K562 (cell line): ENCODE measurements around the gene LIFR. TPM values are rescaled to one million over a fixed set of nuclear protein-coding genes. Genes with fewer than 3 reads are reported as not detected.

Experiments
- ATAC-seq: fragments of 200-7000 bp; cut with Tn5 transposase; 3 replicates; pipeline ENCODE4 v1.9.1; 2020; ENCODE audit warnings: moderate library complexity
- BruUV-seq: library from RNA; stranded (reverse); fragments of 400-500 nt; replicated peaks from 2 replicates; lab custom pipeline; 2021; lab: Mats Ljungman, UMichigan
- CTCF ChIA-PET: fragments of 300-600 bp; formaldehyde crosslinking; extraction: SDS; loops from one replicate; lab custom pipeline; 2021; ENCODE audit warnings: low intra/inter-chr PET ratio; lab: Yijun Ruan, JAX
- POLR2A ChIA-PET: fragments of 300-600, 350-650 bp; sonication (Branson Sonifier 250); formaldehyde crosslinking; extraction: SDS; loops from one replicate; lab custom pipeline; 2021; ENCODE audit warnings: antibody characterized with exemption, inconsistent platforms; lab: Yijun Ruan, JAX
- DNase-seq, 4 experiments: peaks; one replicate each; pipeline versions ENCODE4 v3.0.0 to v3.0.0-alpha.2; 2011 to 2018; ENCODE audit warnings: low spot score in 3 of 4, mixed read lengths in 3 of 4; ENCODE audit errors: extremely low read depth in 1 of 4
- FAIRE-seq: peaks from 2 replicates; lab custom pipeline; 2011; peaks lifted over from hg19 to GRCh38; lab: Jason Lieb, UNC
- H2AFZ ChIP-seq: 2 replicates; pipeline ENCODE4 v1.6.0; 2011; ENCODE audit warnings: low read depth, low read length, control low read depth, inconsistent platforms
- H3K27ac ChIP-seq: fragments of 200-600 bp; 3 replicates; pipeline ENCODE4 v1.8.0; 2011; ENCODE audit warnings: low read depth, mild to moderate bottlenecking, control low read depth, inconsistent platforms, low read length, moderate library complexity, mixed read lengths; ENCODE audit errors: extremely low read depth
- H3K27me3 ChIP-seq, 2 experiments: fragments of 300-600 bp in 1 of 2; 2 replicates in 1 of 2; 3 replicates in 1 of 2; pipeline versions ENCODE4 v1.6.0 to v1.8.0; 2011; ENCODE audit warnings: inconsistent platforms in 2 of 2, low read length in 2 of 2, mild to moderate bottlenecking in 1 of 2, mixed read lengths in 1 of 2, moderate library complexity in 1 of 2; ENCODE audit not compliant: control insufficient read depth in 2 of 2, insufficient read depth in 2 of 2
- H3K36me3 ChIP-seq: fragments of 300-600 bp; 3 replicates; pipeline ENCODE4 v1.8.0; 2011; ENCODE audit warnings: mild to moderate bottlenecking, low read length, inconsistent platforms; ENCODE audit not compliant: control insufficient read depth, insufficient read depth
- H3K4me1 ChIP-seq, 2 experiments: fragments of 200-600 bp in 1 of 2; replicated peaks in 1 of 2; 2 replicates in 1 of 2; 3 replicates in 1 of 2; pipeline versions ENCODE4 v1.5.1 to v1.8.0; 2011; ENCODE audit warnings: inconsistent platforms in 2 of 2, low read length in 2 of 2, mild to moderate bottlenecking in 1 of 2, mixed read lengths in 1 of 2, moderate library complexity in 1 of 2; ENCODE audit not compliant: control insufficient read depth in 2 of 2, insufficient read depth in 2 of 2
- H3K4me2 ChIP-seq: 2 replicates; pipeline ENCODE4 v1.6.1; 2011; ENCODE audit warnings: low read length, control low read depth, inconsistent platforms, mixed read lengths; ENCODE audit not compliant: insufficient read depth
- H3K4me3 ChIP-seq: fragments of 200-600 bp; sonication (generic), shearing (Covaris generic); 2 replicates; pipeline ENCODE4 v1.5.1; 2016; ENCODE audit warnings: control low read depth, inconsistent platforms
- H3K79me2 ChIP-seq: fragments of 200-600 bp; 3 replicates; pipeline ENCODE4 v1.8.0; 2011; ENCODE audit warnings: low read length, inconsistent platforms; ENCODE audit not compliant: control insufficient read depth, insufficient read depth
- H3K9ac ChIP-seq, 2 experiments: 2 replicates each; pipeline versions ENCODE4 v1.6.0 to v1.6.1; 2011; ENCODE audit warnings: low read depth in 2 of 2, low read length in 2 of 2, control low read depth in 1 of 2, inconsistent platforms in 1 of 2, mild to moderate bottlenecking in 1 of 2, mixed read lengths in 1 of 2; ENCODE audit not compliant: insufficient read depth in 1 of 2
- H3K9me1 ChIP-seq: one replicate; pipeline ENCODE4 v1.6.0; 2011; ENCODE audit warnings: inconsistent platforms, mild to moderate bottlenecking, low read length, moderate library complexity; ENCODE audit not compliant: control insufficient read depth, insufficient read depth
- H3K9me3 ChIP-seq: replicated peaks from 2 replicates; pipeline ENCODE4 v1.5.1; 2011; ENCODE audit warnings: low read depth, low read length, inconsistent platforms; ENCODE audit not compliant: control insufficient read depth, insufficient read depth
- H4K20me1 ChIP-seq: replicated peaks from 2 replicates; pipeline ENCODE4 v1.6.1; 2011; ENCODE audit warnings: low read length, inconsistent platforms, mixed read lengths; ENCODE audit not compliant: control insufficient read depth, insufficient read depth
- ARID1B ChIP-seq: fragments of 450-650 bp; IDR thresholded peaks from 2 replicates; pipeline ENCODE4 v1.6.1; 2016; ENCODE audit warnings: antibody characterized with exemption, mild to moderate bottlenecking, inconsistent platforms
- ASH1L ChIP-seq: fragments of 450-650 bp; IDR thresholded peaks from 2 replicates; pipeline ENCODE4 v1.6.1; 2018; ENCODE audit warnings: borderline replicate concordance, mild to moderate bottlenecking, low read depth; ENCODE audit not compliant: partially characterized antibody
- NFATC3 ChIP-seq: fragments of 450-650 bp; IDR thresholded peaks from 2 replicates; pipeline ENCODE4 v1.6.1; 2017; ENCODE audit warnings: mild to moderate bottlenecking
- PTRF ChIP-seq: fragments of 450-650 bp; IDR thresholded peaks from 2 replicates; pipeline ENCODE4 v1.6.1; 2016; ENCODE audit warnings: mild to moderate bottlenecking, missing genetic modification characterization, missing compliant biosample characterization
- RBM39 ChIP-seq: fragments of 200-400 bp; formaldehyde crosslinking; optimal IDR thresholded peaks from 2 replicates; pipeline ENCODE3; 2018; ENCODE audit warnings: low read depth, low read length
- SP1 ChIP-seq: sonication (generic); formaldehyde crosslinking; IDR thresholded peaks from 2 replicates; pipeline ENCODE4 v1.8.1; 2022; ENCODE audit warnings: mild to moderate bottlenecking, missing genetic modification reagents
- TAF7 ChIP-seq: fragments of 450-650 bp; IDR thresholded peaks from 2 replicates; pipeline ENCODE4 v1.6.1; 2016; ENCODE audit warnings: missing genetic modification characterization, missing compliant biosample characterization
- TCF3 ChIP-seq: sonication (generic); formaldehyde crosslinking; IDR thresholded peaks from 2 replicates; pipeline ENCODE4 v1.4.0; 2020; ENCODE audit warnings: mild to moderate bottlenecking, missing genetic modification reagents
- ZBTB11 ChIP-seq, 3 experiments: fragments of 200-800 bp in 1 of 3; fragments of 250-450 bp in 1 of 3; fragments of 450-650 bp in 1 of 3; sonication (Bioruptor Pico) in 1 of 3; sonication (Bioruptor generic) in 1 of 3; formaldehyde crosslinking in 1 of 3; IDR thresholded peaks; 2 replicates each; pipeline versions ENCODE4 v1.6.1 to v1.8.0; 2016 to 2022; ENCODE audit warnings: mild to moderate bottlenecking in 2 of 3, missing genetic modification characterization in 2 of 3, missing compliant biosample characterization in 1 of 3, moderate library complexity in 1 of 3
- ZBTB49 ChIP-seq: sonication (generic); formaldehyde crosslinking; IDR thresholded peaks from 2 replicates; pipeline ENCODE4 v1.8.0; 2022; ENCODE audit warnings: missing genetic modification reagents, mild to moderate bottlenecking, borderline replicate concordance
- ZNF311 ChIP-seq: fragments of 250-450 bp; sonication (Bioruptor Pico); IDR thresholded peaks from 2 replicates; pipeline ENCODE4 v1.4.0; 2020; ENCODE audit warnings: mild to moderate bottlenecking, moderate library complexity
- ZNF785 ChIP-seq: fragments of 250-450 bp; sonication (Bioruptor Pico); IDR thresholded peaks from 2 replicates; pipeline ENCODE4 v1.4.0; 2020; ENCODE audit warnings: mild to moderate bottlenecking
- WGBS: fragments of 100-300 bp; shearing (Covaris generic); methylation state at CpG from one replicate; pipeline ENCODE4 v1.1.6; 2016; ENCODE audit warnings: low coverage, mixed read lengths; ENCODE audit not compliant: insufficient coverage; ENCODE audit errors: missing lambda C conversion rate; 5-methylcytosine and 5-hydroxymethylcytosine counted together
- in situ Hi-C: fragments of 300-500 bp; cut with MboI; formaldehyde crosslinking; loops from 4 replicates; pipeline ENCODE4 v1.15.0; 2018; ENCODE audit warnings: inconsistent platforms, mixed read lengths
- intact Hi-C: fragments of 100-400 bp; cut with micrococcal nuclease; formaldehyde crosslinking; loops from 2 replicates; pipeline ENCODE4 v1.14.2; 2022
- polyA plus RNA-seq, 8 experiments: library from polyadenylated mRNA; depleted of rRNA in 4 of 8; stranded (reverse) in 5 of 8; unstranded in 3 of 8; fragments of >200 nt; fragmentation: Nextera tagmentation in 2 of 8; fragmentation: Illumina TruSeq in 1 of 8; extraction: Ambion mirVana in 2 of 8; extraction: Trizol in 1 of 8; gene quantifications; 2 replicates each; pipeline versions ENCODE4 v1.2.1 to v1.2.3, GENCODE V29; 2011 to 2014; ENCODE audit warnings: inconsistent platforms in 1 of 8, missing spikeins in 1 of 8
- total RNA-seq, 7 experiments: library from RNA; depleted of rRNA in 6 of 7; stranded (reverse); fragments of >200 nt in 6 of 7; fragmentation: Illumina TruSeq in 2 of 7; extraction: Trizol in 2 of 7; gene quantifications; 2 replicates each; pipeline versions ENCODE4 v1.2.1 to v1.2.3, GENCODE V29; 2011 to 2021; ENCODE audit warnings: low replicate concordance in 1 of 7

The LIFR gene
- total and polyA plus RNA-seq, 9 of the 15 experiments (the other 6 are each of a cell fraction or from before 2014, with no cell fraction given): 0.43 to 5.7 (median 3.3) TPM

- ATAC-seq (no peak), DNase-seq (no peak), FAIRE-seq (no peak)
- no peaks in the 10 kb centered on the region for H4K20me1 ChIP-seq
- no peaks in the 10 kb centered on the region for H3K4me1 ChIP-seq
- BruUV-seq: no TSS peak
- H3K9ac ChIP-seq: no peak overlapping the region
- H3K9me1 ChIP-seq: no peaks in the 10 kb centered on the region
- ChIA-PET POLR2A (no interaction called here), CTCF (no interaction called here)
- H3K9me3 ChIP-seq: no peaks in the 10 kb centered on the region
- no peak overlapping the region for H3K4me3 ChIP-seq
- 13% methylated on average over 3 of the region's 3 CpGs for WGBS
- H2AFZ ChIP-seq: no peak overlapping the region
- H3K36me3 ChIP-seq: no peaks in the 10 kb centered on the region
- no peak overlapping the region for H3K27ac ChIP-seq
- in situ Hi-C loops: no loop called here
- H3K79me2 ChIP-seq: no peaks in the 10 kb centered on the region
- H3K27me3 ChIP-seq: no peaks in the 10 kb centered on the region; a peak in 1 of 5 replicates
- no peak overlapping the region for H3K4me2 ChIP-seq
- TF ChIP-seq ZNF311 (no peak), ARID1B (no peak), ZBTB11 (CRISPR knock-in tag; IDR thresholded peaks at IDR 0.05) (no peak), ZBTB49 (CRISPR knock-in tag) (no peak), ASH1L (no peak), ZNF785 (CRISPR knock-in tag) (no peak), TAF7 (tag) (no peak), PTRF (tag) (no peak), RBM39 (no peak), NFATC3 (no peak), TCF3 (CRISPR knock-in tag) (no peak), SP1 (CRISPR knock-in tag) (no peak)
- intact Hi-C loops: no loop called here
Measured at GRCh38 chr5:38531518-38531917, 24.9 kb downstream of the LIFR start.
